GM12892 (cell line): Measurements from ENCODE around the gene APLF.
"Not testable (repeated sequence)": the region's sequence is repeated elsewhere in the genome, so short reads cannot be mapped to it uniquely, and the experiment has no call there.

Source experiments
- DNase-seq: peaks from one replicate; pipeline ENCODE4 v3.0.0; 2011; ENCODE audit not compliant: insufficient read length
- FAIRE-seq: peaks from 2 replicates; lab custom pipeline; 2011; peaks lifted over from hg19 to GRCh38; lab: Jason Lieb, UNC
- POLR2A ChIP-seq: IDR thresholded peaks from 2 replicates; pipeline ENCODE4 v1.6.1; 2011; ENCODE audit warnings: low read depth, low read length, control low read depth
- POLR2AphosphoS5 ChIP-seq: IDR thresholded peaks from 2 replicates; pipeline ENCODE4 v1.6.1; 2011; ENCODE audit warnings: low read depth, low read length, control low read depth
- TAF1 ChIP-seq: IDR thresholded peaks from 2 replicates; pipeline ENCODE4 v1.6.1; 2011; ENCODE audit warnings: low read depth, mild to moderate bottlenecking, control low read depth, low read length, borderline replicate concordance

APLF gene

GRCh38 chr2:68428746-68429145 is 38.6 kb upstream of the APLF start:
- TF ChIP-seq POLR2A: no peak
- TF ChIP-seq TAF1: no peak
- no peak for TF ChIP-seq POLR2AphosphoS5
- no peak for FAIRE-seq
- DNase-seq: no peak

- no peak for DNase-seq
- no peak for FAIRE-seq
- TF ChIP-seq POLR2AphosphoS5 (no peak), POLR2A (no peak), TAF1 (no peak)
These were observed 38.0 kb upstream of the APLF start for GRCh38 chr2:68429311-68429826.

- no peak for FAIRE-seq
- DNase-seq: no peak
- TF ChIP-seq TAF1 (no peak), POLR2A (no peak), POLR2AphosphoS5 (no peak)
These were observed 35.9 kb upstream of the APLF start for GRCh38 chr2:68431316-68431972.

GRCh38 chr2:68432696-68433658 is 34.4 kb upstream of the APLF start:
- FAIRE-seq (no peak), DNase-seq (no peak)
- TF ChIP-seq POLR2A (no peak), POLR2AphosphoS5 (no peak), TAF1 (no peak)

DNA sequence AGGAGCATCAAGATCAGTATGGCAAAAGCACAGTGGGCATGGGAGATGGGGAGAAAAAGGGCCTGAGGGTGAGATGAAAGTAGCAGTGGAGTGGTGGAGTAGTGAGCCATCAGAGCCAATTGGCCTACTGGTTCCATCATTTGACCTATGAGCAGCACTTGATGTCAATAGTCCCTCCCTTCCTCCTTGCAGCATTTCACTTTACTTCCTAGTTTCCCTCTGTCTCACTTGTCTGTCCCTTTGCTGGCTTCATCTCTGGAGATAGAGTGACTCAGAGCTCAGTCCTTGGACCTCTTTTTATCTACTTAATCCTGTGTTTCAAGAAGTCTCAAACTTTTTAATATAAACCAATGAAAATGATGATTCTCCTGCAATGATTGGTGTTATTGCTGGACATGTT is 32.4 kb upstream of the APLF start:
- FAIRE-seq (peak; percentile 51), DNase-seq (no peak)
- TF ChIP-seq POLR2AphosphoS5: no peak
- TF ChIP-seq TAF1: no peak
- TF ChIP-seq POLR2A: no peak

- TF ChIP-seq TAF1: no peak
- no peak for TF ChIP-seq POLR2A
- TF ChIP-seq POLR2AphosphoS5: no peak
- DNase-seq (no peak), FAIRE-seq (no peak)
These were observed 31.8 kb upstream of the APLF start for GRCh38 chr2:68435615-68436014.

DNA sequence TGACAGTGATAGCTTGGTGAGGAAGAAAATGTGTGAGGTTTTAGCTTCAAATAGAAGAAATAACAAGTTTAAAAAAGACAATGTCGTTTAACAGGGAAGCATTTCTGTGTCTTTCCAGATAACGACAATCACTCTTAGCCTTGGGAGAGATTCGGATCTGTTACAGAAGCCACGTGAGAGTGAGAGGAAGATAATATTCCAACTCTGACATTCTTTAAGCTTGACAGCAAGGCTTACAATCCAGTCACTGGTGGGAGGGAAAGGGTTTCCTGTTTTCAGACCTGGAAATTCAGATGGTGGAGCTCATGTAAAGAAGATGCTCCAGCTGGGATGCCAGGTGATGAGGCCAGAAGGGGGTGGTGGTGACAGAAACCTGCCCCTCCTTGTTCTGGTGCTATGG is 31.1 kb upstream of the APLF start:
- FAIRE-seq (peak; percentile 53), DNase-seq (no peak)
- TF ChIP-seq POLR2A: no peak
- no peak for TF ChIP-seq TAF1
- TF ChIP-seq POLR2AphosphoS5: no peak

GRCh38 chr2:68438455-68439303 is 28.7 kb upstream of the APLF start:
- peak; percentile 100 for TF ChIP-seq POLR2A
- TF ChIP-seq POLR2AphosphoS5: peak; percentile 99
- TF ChIP-seq TAF1: no peak
- FAIRE-seq (peak; percentile 90), DNase-seq (no peak)

- TF ChIP-seq TAF1: no peak
- TF ChIP-seq POLR2AphosphoS5: no peak
- TF ChIP-seq POLR2A: no peak
- FAIRE-seq (peak; percentile 99), DNase-seq (peak; percentile 36)
These were observed 26.0 kb upstream of the APLF start for GRCh38 chr2:68441179-68441993.

DNA sequence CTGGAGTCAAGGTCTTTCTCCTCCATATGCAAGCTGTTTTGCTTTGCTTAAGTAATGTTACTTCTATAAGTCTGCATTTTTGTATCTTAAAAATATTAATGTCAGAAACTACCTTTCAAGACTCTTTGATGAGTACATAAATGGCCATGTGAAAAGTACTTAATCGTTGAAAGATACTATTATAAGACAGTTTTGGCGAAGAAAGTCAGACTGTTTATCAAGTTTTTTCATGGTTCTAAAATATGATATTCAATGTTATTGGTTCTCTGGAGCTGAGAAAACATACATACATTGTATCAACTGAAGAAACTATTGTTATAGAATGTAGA is 25.4 kb upstream of the APLF start:
- TF ChIP-seq POLR2AphosphoS5: no peak
- TF ChIP-seq POLR2A: no peak
- no peak for TF ChIP-seq TAF1
- FAIRE-seq (no peak), DNase-seq (no peak)

GRCh38 chr2:68446425-68446824 is 21.0 kb upstream of the APLF start:
- not testable (repeated sequence) for FAIRE-seq, DNase-seq
